ENCODE results near the gene MYOM3.

Gene MYOM3

DNA sequence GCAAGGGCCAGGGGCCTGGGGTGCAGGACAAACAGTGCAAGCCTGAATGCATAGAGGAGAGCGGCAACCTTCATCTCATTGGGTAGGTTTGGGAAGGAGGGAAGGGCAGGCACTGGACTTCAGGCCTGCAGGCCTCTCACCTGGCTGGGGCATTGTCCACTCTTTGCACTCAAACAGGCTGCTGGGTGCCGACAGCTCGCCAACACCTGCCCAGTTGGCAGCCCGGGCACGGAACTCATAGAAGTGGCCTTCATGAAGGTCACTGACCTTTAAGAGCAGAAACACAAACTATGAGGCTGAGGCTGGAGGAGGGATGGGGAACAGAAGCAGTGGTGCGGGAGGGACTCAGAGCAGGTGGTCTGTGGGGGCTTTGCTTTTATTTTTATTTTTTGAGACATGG is 30.7 kb downstream of the MYOM3 start:
- no peak for DNase-seq (ENCODE audit: extremely low read depth, low read depth)

DNA sequence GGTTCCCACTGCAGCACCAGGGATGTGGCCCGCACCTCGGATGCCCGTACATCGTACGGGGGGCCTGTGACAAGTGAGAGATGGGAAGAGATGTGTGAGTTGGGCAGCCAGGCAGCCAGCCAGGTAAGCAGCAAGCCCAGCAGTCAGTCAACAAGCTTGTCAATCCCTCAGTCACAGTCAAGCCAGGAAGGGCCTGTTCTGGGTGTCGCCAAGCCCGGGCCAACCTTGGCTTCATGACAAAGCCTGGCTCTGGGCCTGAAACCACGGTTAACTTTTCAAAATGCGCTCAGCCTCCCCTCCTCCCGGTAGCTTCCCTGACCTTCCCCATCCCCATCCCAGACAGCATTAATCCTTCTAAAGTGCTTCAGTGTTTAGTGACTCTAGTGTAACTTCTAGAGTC is 31.8 kb downstream of the MYOM3 start:
- TF ChIP-seq, protein P1, sequence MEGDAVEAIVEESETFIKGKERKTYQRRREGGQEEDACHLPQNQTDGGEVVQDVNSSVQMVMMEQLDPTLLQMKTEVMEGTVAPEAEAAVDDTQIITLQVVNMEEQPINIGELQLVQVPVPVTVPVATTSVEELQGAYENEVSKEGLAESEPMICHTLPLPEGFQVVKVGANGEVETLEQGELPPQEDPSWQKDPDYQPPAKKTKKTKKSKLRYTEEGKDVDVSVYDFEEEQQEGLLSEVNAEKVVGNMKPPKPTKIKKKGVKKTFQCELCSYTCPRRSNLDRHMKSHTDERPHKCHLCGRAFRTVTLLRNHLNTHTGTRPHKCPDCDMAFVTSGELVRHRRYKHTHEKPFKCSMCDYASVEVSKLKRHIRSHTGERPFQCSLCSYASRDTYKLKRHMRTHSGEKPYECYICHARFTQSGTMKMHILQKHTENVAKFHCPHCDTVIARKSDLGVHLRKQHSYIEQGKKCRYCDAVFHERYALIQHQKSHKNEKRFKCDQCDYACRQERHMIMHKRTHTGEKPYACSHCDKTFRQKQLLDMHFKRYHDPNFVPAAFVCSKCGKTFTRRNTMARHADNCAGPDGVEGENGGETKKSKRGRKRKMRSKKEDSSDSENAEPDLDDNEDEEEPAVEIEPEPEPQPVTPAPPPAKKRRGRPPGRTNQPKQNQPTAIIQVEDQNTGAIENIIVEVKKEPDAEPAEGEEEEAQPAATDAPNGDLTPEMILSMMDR (IDR thresholded peaks at IDR 0.05; ENCODE audit: low read depth, low read length): no peak
- DNase-seq (ENCODE audit: extremely low read depth, low read depth): no peak

More for the DNA sequence above, 30.7 kb downstream of the MYOM3 start:
- TF ChIP-seq, protein P1 (IDR thresholded peaks at IDR 0.05; ENCODE audit: low read depth, low read length): no peak

DNA sequence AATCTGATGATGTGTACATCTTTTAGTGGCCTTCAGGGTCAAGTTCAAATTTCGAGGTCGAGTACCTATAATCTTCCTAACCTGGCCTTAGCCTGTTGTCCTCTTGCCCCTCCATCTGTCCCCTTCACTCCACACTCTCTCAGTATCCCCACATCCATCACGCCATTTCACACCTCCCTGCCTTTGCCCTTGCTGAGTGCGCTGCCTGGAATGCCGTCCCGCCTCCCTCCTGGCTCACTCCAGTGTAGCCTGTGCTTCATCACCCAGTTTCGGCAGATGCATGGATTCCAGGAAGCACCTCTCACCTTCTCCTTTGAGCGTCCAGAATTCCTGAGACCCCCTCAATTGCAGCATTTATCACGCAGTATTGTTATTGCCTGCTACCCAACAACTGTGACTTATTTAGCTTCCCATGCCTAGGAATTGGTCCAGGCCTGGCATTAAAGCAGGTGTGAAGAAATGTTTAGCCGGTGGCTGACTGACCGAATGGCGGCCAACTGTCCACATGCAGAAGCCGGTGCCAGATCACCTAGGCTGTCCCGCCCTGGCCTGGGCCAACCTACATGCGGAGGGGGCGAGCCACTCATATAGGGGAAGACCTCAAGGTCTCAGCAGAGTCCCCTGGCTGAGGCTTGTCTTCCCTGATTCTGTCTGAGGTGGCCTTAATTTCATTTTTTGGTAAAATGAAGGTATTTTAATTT is 34.5 kb downstream of the MYOM3 start:
- TF ChIP-seq, protein P1 (IDR thresholded peaks at IDR 0.05; ENCODE audit: low read depth, low read length): no peak
- no peak for DNase-seq (ENCODE audit: extremely low read depth, low read depth)

DNA sequence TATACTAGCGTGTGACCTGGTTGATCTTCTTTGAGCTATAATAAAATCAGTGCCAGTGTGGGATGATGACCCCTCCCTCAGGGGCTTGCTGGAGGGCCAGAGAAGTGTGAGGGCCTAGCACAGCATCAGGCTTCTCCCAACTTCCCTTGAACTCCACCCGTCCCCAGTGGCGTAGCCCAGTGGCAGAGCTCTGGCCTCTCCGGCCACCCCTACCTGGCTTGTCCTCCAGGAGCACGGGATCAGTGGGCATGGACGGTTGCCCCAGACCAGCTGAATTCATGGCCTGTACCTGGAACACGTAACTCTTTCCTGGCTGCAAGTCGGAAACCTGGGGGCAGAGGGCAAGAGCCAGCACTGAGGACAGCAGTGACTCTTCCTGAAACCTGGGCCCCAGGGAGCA is 36.0 kb downstream of the MYOM3 start:
- DNase-seq (ENCODE audit: extremely low read depth, low read depth): no peak
- TF ChIP-seq, protein P1 (IDR thresholded peaks at IDR 0.05; ENCODE audit: low read depth, low read length): no peak

DNA sequence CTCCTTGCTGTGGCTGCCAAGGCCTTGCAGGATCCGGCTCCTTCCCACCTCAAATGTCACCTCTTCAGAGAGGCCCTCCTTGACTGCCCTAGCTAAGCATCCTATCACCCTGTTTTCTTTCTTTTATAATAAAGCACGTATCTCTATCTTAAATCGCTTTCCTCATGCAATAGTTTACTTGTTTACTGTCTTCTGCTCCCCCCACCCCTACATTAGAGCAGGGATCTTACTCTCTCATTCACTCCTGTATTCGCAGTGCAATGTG is 36.4 kb downstream of the MYOM3 start:
- no peak for DNase-seq (ENCODE audit: extremely low read depth, low read depth)
- TF ChIP-seq, protein P1 (IDR thresholded peaks at IDR 0.05; ENCODE audit: low read depth, low read length): no peak

DNA sequence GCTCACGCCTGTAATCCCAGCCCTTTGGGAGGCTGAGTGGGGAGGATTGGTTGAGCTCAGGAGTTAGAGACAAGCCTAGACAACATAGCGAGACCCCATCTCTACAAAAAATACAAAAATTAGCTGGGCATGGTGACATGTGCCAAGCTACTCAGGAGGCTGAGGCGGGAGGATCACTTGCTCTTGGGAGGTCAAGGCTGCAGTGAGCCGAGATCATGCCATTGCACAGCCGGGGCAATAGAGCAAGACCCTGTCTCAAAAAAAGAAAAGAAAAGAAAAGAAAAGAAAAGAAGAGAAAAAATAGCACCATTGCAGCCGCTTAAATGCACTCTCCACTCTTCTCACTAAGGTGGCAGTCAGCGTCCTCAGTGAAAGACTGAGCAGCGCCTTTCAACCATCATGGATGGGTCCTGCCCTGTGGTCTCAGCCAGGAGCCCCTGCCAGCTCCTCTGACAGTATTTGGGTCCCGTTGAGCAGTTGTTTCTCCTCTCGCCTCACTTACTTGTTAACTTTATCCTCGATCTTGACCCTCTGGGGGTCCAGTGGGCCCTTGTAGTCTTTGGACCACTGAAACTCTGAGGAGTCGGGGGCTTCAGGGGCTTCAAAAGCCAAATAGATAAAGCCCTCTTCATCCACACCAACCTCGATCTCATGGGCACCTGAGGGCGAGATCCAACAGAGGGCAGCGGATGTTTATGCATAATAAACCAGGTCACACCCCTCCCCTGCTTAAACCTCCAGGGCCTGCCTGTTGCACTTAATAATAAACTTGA is 36.9 kb downstream of the MYOM3 start:
- DNase-seq (ENCODE audit: extremely low read depth, low read depth): no peak
- TF ChIP-seq, protein P1 (IDR thresholded peaks at IDR 0.05; ENCODE audit: low read depth, low read length): no peak

DNA sequence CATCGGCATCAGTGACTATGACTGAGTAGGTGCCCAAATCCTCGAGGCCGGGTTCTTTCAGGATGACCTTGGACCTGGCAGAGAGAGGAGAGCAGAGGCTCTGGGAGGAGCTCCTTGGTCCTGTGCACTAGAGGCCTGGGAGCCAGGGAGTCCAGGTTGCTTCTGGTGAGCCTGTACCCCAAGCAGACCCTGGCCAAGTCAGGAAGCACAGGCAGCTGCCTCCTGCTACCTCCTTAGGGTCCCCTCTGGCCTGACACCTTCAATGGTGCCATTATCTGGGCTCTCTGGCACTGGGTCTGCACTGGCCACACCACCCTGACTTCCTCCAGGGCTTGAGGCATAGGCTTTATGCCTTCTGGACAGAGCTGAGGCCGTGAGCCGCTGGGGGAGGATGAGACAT is 37.7 kb downstream of the MYOM3 start:
- no peak for DNase-seq (ENCODE audit: extremely low read depth, low read depth)
- TF ChIP-seq, protein P1 (IDR thresholded peaks at IDR 0.05; ENCODE audit: low read depth, low read length): no peak
